ENCODE results near the gene S100A3. TPM values are rescaled to one million over a fixed set of nuclear protein-coding genes. Genes with fewer than 3 reads are reported as not detected.

S100A3 gene
- total RNA-seq, 1 donor = 4.3 TPM

DNA sequence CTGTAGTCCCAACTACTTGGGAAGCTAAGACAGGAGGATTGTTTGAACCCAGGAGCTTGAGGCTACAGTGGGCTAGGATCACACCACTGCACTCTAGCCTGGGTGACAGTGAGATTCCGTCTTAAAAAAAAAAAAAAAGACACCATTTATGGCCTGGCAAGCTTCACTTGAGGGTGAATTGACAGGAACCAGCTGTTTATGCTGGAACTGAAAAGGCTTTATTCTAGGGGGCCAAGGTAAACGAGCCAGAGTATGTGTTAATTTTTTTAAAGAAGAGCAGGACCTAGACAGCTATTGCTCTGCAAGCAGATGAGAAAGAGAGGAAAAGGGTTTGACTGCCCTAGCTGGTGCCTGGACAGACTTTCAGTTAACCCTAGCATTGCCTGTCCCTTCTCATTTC is 50.3 kb downstream of the S100A3 start:
- H3K4me3 ChIP-seq (ENCODE audit: low read depth, low read length) = no peak overlapping the region
- DNase-seq (ENCODE audit: low read depth) = peak; percentile 67
- TF ChIP-seq, protein P1, sequence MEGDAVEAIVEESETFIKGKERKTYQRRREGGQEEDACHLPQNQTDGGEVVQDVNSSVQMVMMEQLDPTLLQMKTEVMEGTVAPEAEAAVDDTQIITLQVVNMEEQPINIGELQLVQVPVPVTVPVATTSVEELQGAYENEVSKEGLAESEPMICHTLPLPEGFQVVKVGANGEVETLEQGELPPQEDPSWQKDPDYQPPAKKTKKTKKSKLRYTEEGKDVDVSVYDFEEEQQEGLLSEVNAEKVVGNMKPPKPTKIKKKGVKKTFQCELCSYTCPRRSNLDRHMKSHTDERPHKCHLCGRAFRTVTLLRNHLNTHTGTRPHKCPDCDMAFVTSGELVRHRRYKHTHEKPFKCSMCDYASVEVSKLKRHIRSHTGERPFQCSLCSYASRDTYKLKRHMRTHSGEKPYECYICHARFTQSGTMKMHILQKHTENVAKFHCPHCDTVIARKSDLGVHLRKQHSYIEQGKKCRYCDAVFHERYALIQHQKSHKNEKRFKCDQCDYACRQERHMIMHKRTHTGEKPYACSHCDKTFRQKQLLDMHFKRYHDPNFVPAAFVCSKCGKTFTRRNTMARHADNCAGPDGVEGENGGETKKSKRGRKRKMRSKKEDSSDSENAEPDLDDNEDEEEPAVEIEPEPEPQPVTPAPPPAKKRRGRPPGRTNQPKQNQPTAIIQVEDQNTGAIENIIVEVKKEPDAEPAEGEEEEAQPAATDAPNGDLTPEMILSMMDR (IDR thresholded peaks at IDR 0.05; ENCODE audit: insufficient read depth, low read length) = no peak

Other genes starting within 250 kb of the S100A3 start
- gene PGLYRP3, start 236.3 kb downstream of the S100A3 start, total RNA-seq (ENCODE audit: low replicate concordance) = not detected in 2 replicates
- gene PGLYRP4, start 200.4 kb downstream of the S100A3 start, total RNA-seq (ENCODE audit: low replicate concordance) = not detected in 2 replicates
- not detected in 2 replicates for gene S100A9, start 191.4 kb downstream of the S100A3 start, total RNA-seq (ENCODE audit: low replicate concordance)
- gene S100A12, start 173.6 kb downstream of the S100A3 start, total RNA-seq (ENCODE audit: low replicate concordance) = not detected in 2 replicates
- gene S100A8, start 158.2 kb downstream of the S100A3 start, total RNA-seq (ENCODE audit: low replicate concordance) = not detected in 2 replicates
- not detected in 2 replicates for gene S100A7A, start 132.7 kb downstream of the S100A3 start, total RNA-seq (ENCODE audit: low replicate concordance)
- not detected in 2 replicates for gene S100A7, start 88.6 kb downstream of the S100A3 start, total RNA-seq (ENCODE audit: low replicate concordance)
- gene S100A6, start 13.3 kb downstream of the S100A3 start, total RNA-seq (ENCODE audit: low replicate concordance) = 681 and 1,303 TPM in 2 replicates
- 0.99 TPM in 1 of 2 replicates, not detected in the other for gene S100A5, start 8.3 kb downstream of the S100A3 start, total RNA-seq (ENCODE audit: low replicate concordance)
- 203 and 585 TPM in 2 replicates for gene S100A4, start 3.5 kb downstream of the S100A3 start, total RNA-seq (ENCODE audit: low replicate concordance)
- gene S100A2, start 16.6 kb upstream of the S100A3 start, total RNA-seq (ENCODE audit: low replicate concordance) = 3.3 TPM in 1 of 2 replicates, not detected in the other
- 159 and 406 TPM in 2 replicates for gene S100A16, start 63.9 kb upstream of the S100A3 start, total RNA-seq (ENCODE audit: low replicate concordance)
- gene S100A14, start 67.1 kb upstream of the S100A3 start, total RNA-seq (ENCODE audit: low replicate concordance) = 0.18 TPM in 1 of 2 replicates, not detected in the other
- gene S100A13, start 78.2 kb upstream of the S100A3 start, total RNA-seq (ENCODE audit: low replicate concordance) = 220 and 296 TPM in 2 replicates
- gene S100A1, start 79.2 kb upstream of the S100A3 start, total RNA-seq (ENCODE audit: low replicate concordance) = 0.54 and 2.9 TPM in 2 replicates
- gene CHTOP, start 84.8 kb upstream of the S100A3 start, total RNA-seq (ENCODE audit: low replicate concordance) = 26.8 and 44.6 TPM in 2 replicates
- 16.7 and 68.8 TPM in 2 replicates for gene SNAPIN, start 109.4 kb upstream of the S100A3 start, total RNA-seq (ENCODE audit: low replicate concordance)
- gene ILF2, start 121.7 kb upstream of the S100A3 start, total RNA-seq (ENCODE audit: low replicate concordance) = 154 and 189 TPM in 2 replicates
- 1.5 and 24.0 TPM in 2 replicates for gene NPR1, start 129.4 kb upstream of the S100A3 start, total RNA-seq (ENCODE audit: low replicate concordance)
- gene INTS3, start 178.8 kb upstream of the S100A3 start, total RNA-seq (ENCODE audit: low replicate concordance) = 49.0 and 55.8 TPM in 2 replicates
- gene SLC27A3, start 226.1 kb upstream of the S100A3 start, total RNA-seq (ENCODE audit: low replicate concordance) = 11.5 and 113 TPM in 2 replicates

Data from fibroblast of the aortic adventitia (primary cell).